Forelimb muscle (tissue), 1 donor: Measurements from ENCODE around the gene PDLIM4. TPM values are rescaled to one million over a fixed set of nuclear protein-coding genes. Genes with fewer than 3 reads are reported as not detected.
A peak's percentile ranks its signal among the peaks of the same experiment; 100 is the strongest.

ENCODE experiments used
- DNase-seq: peaks from one replicate; pipeline ENCODE4 v3.0.0-alpha.2; 2013; ENCODE audit warnings: low read depth
- polyA plus RNA-seq: library from polyadenylated mRNA; unstranded; fragments of 120-200 nt; gene quantifications from one replicate; pipeline ENCODE4 v1.2.1, GENCODE V29; 2013; ENCODE audit not compliant: insufficient read length

Gene PDLIM4
- 66.2 TPM for polyA plus RNA-seq

GRCh38 chr5:132257131-132258101 lies at the start of gene PDLIM4:
Gene PDLIM4, plus strand, starts transcription at chr5:132257696. Its CDS starts 39 bp downstream, at chr5:132257735.
- DNase-seq: no peak

- no peak for DNase-seq
Measured at GRCh38 chr5:132207778-132208177, 49.7 kb upstream of the PDLIM4 start.

- DNase-seq: no peak
Measured at GRCh38 chr5:132209131-132209530, 48.4 kb upstream of the PDLIM4 start.

- DNase-seq: no peak
Measured at GRCh38 chr5:132209901-132210545, 47.5 kb upstream of the PDLIM4 start.

DNA sequence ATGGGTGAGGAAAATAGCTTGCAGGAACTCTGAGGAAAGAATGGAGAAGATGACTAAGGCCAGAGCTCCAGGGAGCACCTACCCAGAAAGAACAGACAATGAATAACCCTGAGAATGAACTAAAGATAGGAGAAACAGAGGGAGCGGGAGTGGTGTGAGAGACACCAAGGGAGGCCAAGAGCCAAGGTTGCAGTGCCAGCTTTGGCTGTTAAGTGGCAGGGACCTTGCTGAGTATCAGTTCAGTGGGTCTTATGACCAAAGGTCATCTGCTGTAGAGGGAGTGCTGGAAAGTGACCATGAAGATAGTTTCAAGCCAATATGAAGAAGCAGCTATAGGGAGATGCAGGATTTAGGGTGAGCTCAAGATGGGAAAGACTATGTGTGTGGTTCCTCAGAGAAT lies 46.6 kb upstream of the PDLIM4 start:
- no peak for DNase-seq

GRCh38 chr5:132211787-132212186 lies 45.7 kb upstream of the PDLIM4 start:
- DNase-seq: no peak

- DNase-seq: no peak
Measured at GRCh38 chr5:132213666-132214065, 43.8 kb upstream of the PDLIM4 start.

DNA sequence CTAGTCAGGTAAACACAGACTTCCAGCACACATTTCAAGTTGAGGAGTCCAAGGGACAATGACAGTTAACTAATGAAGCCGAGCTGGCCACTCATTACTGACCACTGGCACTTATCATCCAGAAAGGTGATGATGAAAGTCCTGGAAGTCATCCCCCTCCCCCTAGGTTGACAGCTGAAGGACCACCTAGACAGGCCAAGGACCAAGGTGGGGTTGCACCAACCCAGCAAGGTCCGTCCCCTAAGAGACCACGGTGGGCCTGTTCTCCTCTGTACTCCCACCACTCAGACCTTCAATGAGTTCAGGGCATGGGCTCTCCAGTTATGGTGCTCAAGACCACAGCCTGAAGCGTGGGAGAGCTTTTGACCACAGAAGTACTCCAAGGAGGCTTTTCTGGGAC lies 43.0 kb upstream of the PDLIM4 start:
- no peak for DNase-seq

DNA sequence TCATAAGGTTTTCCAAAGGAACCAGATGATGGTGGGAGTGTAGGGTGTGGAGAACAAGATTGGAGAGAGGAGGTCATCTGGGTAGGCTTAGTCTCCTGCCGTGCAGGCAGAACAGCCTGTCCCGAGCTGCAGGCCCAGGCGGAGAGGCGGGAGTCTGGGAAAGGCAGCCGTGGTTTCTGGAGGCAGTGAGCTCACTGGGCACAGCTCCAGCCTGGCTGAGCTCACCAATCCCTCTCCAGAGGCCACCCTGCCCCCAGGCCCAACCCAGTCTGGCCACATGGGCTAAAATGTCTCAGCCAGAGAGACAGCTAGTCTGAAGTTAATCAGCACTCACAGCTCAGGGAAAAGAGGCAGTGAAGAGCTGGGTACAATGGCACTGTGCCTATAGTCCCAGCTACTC lies 42.2 kb upstream of the PDLIM4 start:
- DNase-seq: peak; percentile 71

DNA sequence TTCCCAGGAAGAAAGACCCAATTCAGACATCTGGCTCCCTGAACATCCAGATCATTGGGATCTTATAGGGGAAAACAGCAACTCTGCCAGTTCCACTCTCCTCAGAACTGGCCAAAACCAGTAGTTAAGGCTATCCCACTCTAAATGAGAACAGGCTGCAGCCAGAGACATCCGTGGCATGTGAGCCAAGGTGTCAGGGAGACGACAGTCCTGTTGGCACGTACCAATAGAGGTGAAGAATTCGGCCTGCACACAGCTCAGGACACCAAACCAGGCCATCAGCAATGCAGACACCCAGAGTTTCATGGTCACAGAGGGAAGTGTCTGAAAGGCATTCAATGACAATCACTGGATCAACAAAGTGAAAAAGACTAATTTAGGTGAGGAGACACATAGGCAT lies 39.2 kb upstream of the PDLIM4 start:
- no peak for DNase-seq

GRCh38 chr5:132219289-132219970 lies 38.1 kb upstream of the PDLIM4 start:
- DNase-seq: no peak

- DNase-seq: no peak
Measured at GRCh38 chr5:132219981-132220380, 37.5 kb upstream of the PDLIM4 start.

- no peak for DNase-seq
Measured at GRCh38 chr5:132220491-132220890, 37.0 kb upstream of the PDLIM4 start.

GRCh38 chr5:132221781-132222648 lies 35.5 kb upstream of the PDLIM4 start:
- peak; percentile 90 for DNase-seq

DNA sequence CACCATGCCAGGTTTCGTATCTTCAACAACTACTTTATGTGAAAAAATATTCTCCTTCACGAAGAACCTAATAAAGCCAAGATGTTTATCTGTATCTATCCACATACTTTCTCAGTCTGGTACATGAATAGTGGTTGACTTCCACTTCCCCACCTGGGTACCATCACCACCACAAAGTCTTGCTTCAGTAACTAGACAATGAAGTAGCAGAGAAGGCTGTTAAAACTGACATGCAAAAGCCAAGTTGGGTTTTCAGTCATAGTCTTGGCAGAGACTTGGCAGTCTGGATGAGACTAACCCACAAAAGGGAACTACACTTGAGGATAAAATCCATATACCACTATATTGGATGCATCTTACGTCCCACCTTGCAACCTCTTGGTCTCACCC lies 34.9 kb upstream of the PDLIM4 start:
- DNase-seq: no peak

GRCh38 chr5:132223861-132224260 lies 33.6 kb upstream of the PDLIM4 start:
- DNase-seq: no peak

- DNase-seq: no peak
Measured at GRCh38 chr5:132224716-132225115, 32.8 kb upstream of the PDLIM4 start.

DNA sequence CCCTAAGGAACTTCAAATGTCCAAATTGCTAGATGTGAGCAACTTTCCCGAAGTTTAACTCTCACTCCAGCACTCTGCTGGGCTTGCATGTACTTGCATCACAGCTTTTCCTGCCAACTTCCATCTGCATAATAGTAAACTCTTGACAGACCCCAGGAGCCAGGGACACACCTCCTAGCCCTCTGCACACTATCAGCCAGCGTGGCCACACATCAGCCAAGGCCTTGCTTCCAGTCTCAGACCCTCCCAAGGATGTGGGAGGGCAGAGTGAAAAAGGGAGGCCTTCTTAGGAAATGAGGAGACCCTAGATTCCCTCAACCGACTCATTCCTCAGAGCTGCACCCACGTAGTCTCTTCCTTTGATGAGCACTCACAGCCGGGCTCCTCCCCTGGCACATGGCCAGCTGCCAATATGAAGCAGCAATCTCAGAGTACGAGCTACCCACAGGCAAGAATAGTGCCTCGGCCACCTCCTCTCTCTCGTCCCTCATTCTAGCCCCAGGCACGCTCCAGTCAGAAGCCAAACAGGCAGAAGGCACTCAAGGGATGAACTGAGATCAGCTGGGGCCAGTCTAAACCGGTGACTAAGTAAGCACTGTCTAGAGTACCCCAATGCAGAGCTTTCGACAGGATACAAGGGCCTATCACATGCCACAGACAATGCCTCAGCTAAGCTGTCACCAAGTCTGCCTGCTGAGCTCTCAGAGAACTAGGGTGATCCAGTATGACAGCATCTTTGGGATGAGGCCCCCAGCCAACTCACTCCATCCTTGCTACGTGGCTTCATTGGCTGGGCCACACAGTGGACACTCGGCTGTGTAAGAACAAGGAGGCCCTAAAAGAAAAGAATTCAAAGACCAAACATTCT lies 32.1 kb upstream of the PDLIM4 start:
- DNase-seq: peak; percentile 79

- no peak for DNase-seq
Measured at GRCh38 chr5:132226516-132227234, 30.8 kb upstream of the PDLIM4 start.

- no peak for DNase-seq
Measured at GRCh38 chr5:132227235-132227484, 30.3 kb upstream of the PDLIM4 start.
